Superior temporal gyrus (tissue), 1 donor: ENCODE data around the gene FXN.
"Not testable (repeated sequence)": the region's sequence is repeated elsewhere in the genome, so short reads cannot be mapped to it uniquely, and the experiment has no call there.

Experiments used
- DNase-seq: peaks from one replicate; pipeline ENCODE4 v3.0.0-alpha.2; 2016; ENCODE audit errors: extremely low spot score

Gene FXN

DNA sequence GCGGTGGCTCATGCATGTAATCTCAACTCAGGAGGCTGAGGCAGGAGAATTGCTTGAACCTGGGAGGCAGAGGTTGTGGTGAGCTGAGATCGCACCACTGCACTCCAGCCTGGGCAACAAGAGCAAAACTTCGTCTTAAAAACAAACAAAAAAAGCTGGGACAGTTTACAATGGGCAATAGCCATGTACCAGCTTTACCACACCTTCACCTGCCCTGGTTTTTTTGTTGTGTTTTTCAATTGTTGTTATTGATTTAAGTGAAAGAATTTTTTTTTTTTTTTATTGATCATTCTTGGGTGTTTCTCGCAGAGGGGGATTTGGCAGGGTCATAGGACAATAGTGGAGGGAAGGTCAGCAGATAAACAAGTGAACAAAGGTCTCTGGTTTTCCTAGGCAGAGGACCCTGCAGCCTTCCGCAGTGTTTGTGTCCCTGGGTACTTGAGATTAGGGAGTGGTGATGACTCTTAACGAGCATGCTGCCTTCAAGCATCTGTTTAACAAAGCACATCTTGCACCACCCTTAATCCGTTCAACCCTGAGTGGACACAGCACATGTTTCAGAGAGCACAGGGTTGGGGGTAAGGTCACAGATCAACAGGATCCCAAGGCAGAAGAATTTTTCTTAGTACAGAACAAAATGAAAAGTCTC, 67.9 kb downstream of the FXN start:
- not testable (repeated sequence) for DNase-seq

DNA sequence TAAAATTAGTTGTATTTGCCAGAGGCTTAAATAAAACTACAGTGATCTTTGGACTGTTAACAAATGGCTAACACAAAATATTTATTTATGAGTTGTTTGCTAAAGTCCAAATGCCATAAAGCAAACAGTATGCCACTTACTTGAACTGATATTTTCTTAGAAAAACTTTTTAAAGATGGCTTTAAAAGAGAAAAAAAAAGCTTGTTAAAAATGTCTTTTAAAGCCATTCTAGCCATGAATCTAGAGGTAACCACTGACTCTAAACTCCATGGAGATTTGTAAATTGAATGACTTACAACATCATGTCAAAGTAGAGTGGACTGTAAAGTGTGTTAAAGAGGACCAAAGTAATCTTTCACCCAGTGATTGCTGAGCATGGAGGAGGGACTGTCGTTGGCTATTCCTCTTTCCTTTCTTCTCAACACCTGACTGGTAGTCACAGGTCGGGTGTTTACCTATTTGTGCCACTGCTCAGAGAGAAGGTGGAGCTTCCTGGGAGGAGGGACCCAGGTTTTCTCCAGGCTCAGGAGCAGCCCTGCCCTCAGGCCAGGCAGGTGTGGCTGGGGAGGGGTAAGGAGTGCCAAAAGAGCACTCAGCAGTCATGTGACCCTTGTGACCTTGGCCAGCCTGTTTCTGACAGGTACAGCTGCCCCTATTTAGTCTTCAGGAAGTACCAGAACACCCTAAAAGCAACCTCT, 69.4 kb downstream of the FXN start:
- DNase-seq: no peak

GRCh38 chr9:69107771-69108170, 72.2 kb downstream of the FXN start:
- DNase-seq: no peak

DNA sequence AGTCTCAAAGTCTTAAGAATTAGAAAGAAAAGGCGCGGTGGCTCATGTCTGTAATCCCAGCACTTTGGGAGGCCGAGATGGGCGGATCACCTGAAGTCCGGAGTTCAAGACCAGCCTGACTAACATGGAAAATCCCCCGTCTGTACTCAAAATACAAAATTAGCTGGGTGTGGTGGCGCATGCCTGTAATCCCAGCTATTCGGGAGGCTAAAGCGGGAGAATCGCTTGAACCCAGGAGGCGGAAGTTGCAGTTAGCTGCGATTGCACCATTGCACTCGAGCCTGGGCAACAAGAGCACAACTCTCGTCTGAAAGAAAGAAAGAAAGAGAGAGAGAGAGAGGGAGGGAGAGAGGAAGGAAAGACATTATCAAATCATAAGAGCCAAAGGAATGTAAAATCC, 73.2 kb downstream of the FXN start:
- not testable (repeated sequence) for DNase-seq

DNA sequence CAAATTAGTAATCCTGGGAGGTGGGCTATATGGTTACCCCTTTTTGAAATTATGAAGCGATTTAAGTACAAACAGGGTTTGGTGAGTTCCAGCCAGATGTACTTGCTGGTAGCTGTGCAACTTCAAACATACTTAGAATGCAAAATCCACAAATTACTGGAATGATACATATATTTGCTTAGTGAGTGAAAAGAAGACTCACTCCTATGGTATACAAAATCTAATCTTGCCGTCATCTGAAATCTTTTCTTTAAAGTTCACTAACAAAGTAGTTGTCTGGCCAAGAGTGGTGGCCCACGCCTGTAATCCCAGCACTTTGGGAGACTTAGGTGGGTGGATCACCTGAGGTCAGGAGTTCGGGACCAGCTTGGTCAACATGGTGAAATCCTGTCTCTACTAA, 73.6 kb downstream of the FXN start:
- no peak for DNase-seq

DNA sequence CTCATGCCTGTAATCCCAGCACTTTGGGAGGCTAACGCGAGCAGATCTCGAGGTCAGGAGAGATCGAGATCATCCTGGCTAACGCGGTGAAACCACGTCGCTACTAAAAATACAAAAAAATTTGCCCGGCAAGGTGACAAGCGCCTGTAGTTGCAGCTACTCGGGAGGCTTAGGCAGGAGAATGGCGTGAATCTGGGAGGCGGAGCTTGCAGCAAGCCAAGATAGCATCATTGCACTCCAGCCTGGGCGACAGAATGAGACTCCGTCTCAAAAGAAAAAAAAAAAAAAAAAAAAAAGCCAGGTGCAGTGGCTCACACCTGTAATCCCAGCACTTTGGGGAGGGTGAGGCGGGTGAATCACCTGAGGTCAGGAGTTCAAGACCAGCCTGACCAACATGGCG, 77.1 kb downstream of the FXN start:
- DNase-seq: not testable (repeated sequence)

GRCh38 chr9:69115621-69116020, 80.1 kb downstream of the FXN start:
- DNase-seq: no peak

GRCh38 chr9:69118656-69119055, 83.1 kb downstream of the FXN start:
- no peak for DNase-seq

GRCh38 chr9:69120380-69121154, 85.0 kb downstream of the FXN start:
- no peak for DNase-seq

DNA sequence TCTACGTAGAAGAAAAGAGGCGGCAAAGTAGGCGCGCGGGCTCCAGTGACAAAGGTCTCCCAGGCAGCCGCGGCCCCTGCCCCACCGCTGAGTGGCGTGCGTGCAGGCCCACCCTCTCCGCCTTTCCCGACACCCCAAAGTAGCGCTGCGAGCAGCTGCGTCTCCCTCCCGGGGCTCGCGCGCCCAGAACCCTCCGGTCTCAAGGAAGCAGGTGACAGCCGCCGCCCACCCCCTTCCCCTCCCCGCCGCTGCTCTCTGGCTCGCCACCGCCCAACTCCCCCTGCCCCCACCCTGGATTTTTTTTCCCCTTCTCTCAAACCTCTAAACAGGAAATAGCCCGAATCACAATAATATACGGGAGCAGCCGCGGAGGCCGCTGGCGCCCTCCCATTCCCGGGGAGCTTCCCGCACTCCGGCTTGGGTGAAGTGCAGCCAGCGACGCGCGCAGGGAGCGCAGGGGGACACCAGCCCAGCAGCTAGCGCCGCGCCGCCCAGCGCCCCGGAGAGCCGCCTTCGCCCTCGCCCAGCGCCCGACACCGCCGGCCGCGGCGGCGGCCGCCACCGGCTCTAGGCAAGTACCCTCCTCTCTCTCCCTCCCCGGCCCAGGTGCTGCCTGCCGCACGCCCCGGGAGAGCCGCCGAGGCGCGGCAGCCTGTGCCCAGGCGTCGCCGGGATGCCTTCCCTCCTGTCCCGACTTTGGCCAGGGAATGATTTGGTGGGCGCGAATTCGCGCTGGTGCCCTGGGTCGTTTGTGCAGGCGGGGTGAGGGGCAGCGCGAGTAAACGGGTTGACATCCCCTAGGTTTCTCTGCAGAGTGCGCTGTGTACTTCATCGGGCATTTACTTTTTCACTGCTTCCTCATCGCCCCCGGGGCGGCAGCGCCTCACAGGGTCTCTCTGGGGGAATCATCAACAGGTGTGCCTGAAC, 85.9 kb downstream of the FXN start:
- DNase-seq: no peak

GRCh38 chr9:69122082-69122548, 86.6 kb downstream of the FXN start:
- DNase-seq: peak; percentile 84

- DNase-seq: peak; percentile 25
Measured at GRCh38 chr9:69122549-69123141, 87.1 kb downstream of the FXN start.

GRCh38 chr9:69130456-69131441, 95.2 kb downstream of the FXN start:
- DNase-seq: no peak

DNA sequence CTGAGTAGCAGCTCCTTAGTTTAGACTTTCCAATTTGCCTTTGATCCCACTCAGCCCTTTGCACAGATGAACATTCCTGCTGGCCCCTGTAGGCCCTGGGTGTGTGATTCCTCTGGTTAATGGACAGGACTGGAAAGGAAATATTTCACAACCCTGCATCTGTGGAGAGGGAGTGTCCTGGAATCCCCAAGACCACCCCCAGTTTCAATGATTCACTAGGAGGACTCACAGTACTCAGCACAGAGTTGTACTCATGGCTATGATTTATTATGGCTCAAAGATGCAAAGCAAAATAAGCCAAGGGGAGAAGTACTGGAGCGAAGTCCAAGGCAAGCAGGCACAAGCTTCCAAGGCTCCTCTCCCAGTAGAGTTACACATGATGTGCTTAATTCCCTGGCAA, 96.1 kb downstream of the FXN start:
- DNase-seq: no peak

GRCh38 chr9:69132361-69132760, 96.8 kb downstream of the FXN start:
- DNase-seq: no peak

DNA sequence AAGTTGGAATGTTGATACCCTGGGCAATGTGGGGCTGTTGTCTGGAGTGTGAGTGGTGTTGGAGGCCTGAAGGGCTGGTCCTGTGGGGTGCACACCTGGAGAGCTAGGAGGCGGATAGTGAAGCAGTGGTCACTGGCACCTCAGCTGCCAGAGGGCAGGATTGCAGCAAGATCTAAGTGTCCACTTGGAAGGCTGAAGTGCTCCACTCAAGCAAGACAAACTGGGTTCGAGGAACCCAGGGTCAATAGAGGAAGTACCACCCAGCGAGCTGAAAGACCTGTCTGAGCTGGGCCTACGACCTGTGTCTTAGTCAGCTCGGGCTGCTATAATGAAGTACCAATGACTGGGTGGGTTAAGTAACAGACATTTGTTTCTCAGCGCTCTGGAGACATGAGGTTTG, 98.9 kb downstream of the FXN start:
- DNase-seq: no peak

DNA sequence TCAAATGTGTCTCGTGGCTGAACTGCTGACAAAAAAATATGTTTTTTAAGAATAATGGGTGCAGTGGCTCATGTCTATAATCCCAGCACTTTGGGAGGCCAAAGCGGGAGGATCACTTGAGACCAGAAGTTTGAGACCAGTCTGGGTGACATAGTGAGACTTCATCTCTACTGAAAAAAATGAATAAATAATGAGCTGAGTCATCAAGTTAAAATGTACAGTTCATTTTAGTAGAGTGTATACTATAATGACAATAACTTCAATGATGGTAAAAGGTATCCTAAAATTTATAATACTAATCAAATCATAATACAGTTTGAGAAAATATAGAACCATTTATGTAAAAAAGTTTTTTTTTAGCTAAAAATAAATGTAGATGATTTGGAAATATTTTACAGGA, 100.6 kb downstream of the FXN start:
- no peak for DNase-seq

DNA sequence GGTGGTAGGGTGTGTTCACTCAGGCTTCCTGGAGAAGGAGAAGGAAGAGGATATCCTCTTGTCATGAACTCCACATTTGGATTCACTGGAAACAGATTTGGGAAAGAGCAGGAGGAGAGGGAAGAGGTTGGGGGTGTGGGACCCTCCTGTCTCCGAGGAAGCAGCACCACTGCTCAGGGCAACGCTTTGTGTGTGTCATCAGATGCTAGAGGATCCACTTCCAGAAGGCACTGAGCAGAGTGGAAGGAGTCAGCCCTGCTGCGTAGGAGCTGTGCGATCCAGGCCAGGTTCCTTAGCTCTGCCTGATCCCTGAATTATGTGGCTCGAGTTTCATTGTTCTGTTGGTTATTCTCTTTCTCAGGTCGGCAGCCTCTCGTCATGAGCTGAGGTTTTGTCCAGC, 101.2 kb downstream of the FXN start:
- DNase-seq: no peak

DNA sequence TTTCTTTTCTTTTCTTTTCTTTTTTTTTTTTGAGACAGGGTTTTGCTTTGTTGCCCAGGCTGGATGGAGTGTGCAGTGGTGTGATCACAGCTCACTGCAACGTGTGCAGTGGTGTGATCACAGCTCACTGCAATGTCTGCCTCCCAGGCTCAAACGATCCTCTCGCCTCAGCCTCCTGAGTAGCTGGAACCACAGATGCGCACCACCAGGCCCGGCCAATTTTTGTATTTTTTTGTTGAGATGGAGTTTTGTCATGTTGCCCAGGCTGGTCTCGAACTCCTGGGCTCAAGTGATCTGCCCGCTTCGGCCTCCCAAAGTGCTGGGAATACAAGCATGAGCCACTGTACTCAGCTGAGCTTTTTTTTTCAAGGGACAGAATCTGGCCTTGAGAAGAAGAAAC, 101.8 kb downstream of the FXN start:
- no peak for DNase-seq

DNA sequence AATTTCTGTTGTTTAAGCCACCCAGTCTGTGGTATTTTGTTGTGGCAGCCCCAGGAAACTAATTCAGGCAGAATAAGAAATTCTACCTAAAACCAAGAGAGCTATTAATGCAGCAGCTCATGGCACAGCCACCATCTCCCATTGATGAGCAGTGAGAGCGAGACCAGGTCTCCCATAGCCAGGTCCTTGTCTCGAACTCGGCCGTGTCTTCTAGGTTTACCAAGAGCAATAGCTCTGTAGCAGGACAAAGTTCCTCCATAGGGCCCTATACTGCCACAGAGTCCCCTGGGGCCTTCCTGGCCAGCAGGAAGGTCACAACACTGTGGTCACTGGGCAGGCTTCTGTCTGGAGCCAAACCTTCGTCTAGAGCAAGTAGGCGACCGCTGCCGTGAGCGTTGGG, 104.0 kb downstream of the FXN start:
- no peak for DNase-seq
